Activated CD8-positive, alpha-beta memory T cell treated with anti-CD3 and anti-CD28 coated beads for 24 hours (primary cell): Measurements from ENCODE around the gene CNDP1.
A peak's percentile ranks its signal among the peaks of the same experiment; 100 is the strongest.
"Not testable (repeated sequence)": the region's sequence is repeated elsewhere in the genome, so short reads cannot be mapped to it uniquely, and the experiment has no call there.

Experiments used
- DNase-seq: peaks from one replicate; pipeline ENCODE4 v3.0.0-alpha.2; 2020

CNDP1 gene

DNA sequence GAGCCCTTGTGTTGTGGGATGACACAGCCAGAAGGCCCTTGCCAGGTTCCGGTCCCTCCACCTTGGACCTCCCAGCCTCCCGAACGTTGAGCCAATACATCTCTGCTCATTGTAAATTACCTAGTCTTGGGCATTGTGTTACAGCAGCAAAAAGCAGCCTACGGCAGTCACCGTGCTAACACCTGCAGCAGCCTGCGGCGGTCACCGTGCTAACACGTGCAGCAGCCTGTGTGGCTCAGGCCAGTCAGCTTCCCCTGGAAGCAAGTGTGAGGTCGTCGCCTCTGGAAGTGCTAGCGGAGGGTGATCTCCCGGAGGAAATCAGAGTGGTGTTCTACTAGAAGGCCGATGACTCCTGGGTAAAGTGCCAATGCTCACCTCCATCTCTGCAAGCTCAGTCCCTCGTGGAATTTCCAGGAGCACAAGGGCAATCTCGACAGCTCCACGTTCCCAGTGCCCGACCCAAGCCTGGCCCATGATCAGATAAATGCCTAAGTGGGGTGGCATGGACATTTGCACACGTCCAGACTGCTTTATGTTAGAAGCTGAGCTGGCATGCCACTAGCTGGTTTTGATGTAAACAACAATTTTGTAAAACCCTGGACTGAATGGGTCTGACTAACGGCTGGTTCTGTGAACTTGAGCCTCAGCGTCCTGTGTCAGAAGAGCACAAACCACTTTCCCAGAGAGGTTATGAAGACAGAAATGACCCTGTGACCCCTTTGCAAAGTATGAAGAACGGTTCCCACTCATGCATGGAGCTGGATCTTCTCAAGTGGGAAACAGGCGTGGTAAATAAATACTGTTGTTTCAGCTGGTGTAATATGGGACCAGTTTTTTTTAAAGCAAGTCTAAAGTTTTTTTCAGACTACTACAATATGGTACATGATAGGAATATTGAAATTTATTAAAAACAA, 11.4 kb upstream of the CNDP1 start:
- DNase-seq, result no peak

DNA sequence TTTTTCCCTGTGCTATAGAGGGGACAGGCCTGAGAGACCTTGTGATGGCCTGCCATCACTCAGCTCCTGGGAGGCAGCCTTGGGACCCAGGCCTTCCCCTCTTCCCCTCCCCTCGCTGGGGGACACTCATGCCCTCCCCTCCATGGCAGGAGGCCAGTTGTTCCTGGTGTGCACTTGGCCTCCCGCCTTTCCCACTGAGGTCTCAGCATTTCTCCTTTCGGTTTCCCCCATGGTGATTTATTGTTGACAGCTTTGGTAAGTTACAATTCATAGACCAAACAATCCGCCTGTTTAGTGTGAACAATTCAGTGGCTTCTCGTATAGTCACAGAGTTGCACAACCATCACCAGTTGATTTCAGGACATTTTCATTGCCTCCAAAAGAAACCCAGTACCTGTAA, 10.2 kb upstream of the CNDP1 start:
- DNase-seq, result no peak

DNA sequence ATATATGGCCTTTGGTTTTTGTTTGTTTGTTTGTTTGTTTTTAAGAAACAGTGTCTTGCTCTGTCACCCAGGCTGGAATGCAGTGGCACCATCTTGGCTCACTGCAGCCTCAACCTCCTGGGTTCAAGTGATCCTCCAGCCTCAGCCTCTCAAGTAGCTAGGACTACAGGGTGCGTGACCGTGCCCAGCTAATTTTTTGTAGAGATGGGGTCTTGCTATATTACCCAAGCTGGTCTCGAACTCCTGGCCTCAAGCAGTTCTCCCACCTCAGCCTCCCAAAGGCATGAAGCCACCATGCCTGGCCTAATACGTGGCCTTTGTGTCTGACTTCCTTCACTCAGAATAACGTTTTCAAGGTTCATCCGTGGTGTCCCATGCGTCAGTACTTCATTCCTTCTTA, 9.4 kb upstream of the CNDP1 start:
- not testable (repeated sequence) for DNase-seq

DNA sequence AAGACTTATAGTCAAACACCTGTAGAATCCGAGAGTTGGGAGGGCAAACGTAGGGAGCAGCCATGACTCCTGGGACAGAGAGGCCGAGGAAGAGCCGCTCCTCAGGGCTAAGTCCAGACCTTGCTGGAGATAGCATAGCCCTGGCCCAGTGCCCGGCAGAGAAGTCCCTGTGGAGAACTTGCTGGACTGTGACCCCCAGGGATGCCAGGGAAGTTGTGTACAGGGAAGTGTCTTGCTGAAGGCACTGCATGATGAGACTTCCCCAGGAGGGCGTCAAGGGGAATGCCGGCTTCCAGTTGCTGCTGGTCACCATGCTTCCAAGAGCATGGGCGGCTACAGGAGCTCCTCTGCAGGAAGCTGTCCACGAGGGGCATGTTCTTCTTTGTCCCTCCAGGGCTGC, 8.6 kb upstream of the CNDP1 start:
- DNase-seq, result no peak

DNA sequence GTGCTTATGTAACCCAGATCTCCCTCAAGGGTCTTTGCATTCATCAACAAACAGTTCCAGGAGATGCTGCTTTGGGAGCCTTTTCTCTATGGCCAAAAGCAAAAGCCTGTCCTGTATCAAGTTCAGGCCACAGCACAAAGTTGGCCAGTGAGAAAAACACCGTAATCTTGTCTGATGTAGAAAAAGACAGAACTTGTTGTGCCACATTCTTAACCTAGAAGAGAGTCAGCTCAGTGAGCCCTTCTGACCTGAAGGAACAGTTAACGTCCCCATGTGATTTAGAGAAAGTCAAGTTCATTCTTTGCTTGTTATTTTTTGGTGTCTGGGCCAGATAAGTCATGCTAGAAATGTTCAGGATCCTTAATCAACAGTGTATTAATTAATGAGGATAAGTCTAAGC, 7.8 kb upstream of the CNDP1 start:
- DNase-seq, result no peak

DNA sequence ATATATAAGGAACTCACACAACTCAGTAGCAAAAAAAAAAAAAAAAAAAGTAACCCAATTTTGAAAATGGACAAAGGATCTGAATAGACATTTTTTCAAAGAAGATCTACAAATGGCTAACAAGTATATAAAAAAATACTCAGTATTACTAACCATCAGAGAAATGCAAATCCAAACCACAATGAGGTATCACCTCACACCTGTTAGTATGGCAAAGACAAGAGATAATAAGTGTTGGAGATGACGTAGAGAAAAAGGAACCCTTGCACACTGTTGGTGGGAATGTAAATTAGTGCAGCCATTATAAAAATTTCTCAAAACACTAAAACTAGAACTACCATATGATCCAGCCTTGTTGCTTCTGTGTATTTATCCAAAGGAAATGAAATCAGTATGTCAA, 5.8 kb upstream of the CNDP1 start:
- DNase-seq, result no peak

DNA sequence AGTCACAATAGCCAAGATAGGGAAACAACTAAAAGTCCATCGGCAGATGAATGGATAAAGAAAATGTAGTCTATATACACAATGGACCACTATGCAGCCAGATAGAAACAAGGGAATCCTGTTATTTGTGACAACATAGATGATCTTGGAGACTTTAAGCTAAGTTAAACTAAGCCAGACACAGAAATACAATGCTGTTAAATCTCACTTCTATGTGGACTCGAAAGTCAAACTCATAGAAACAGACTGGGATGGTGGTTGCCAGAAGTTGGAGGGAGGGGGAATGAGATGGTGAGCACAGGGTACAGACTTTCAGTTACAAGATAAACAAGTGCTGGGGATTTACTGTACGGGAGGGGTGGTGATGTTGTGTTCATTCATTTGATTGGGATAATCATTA, 5.4 kb upstream of the CNDP1 start:
- DNase-seq, result no peak

DNA sequence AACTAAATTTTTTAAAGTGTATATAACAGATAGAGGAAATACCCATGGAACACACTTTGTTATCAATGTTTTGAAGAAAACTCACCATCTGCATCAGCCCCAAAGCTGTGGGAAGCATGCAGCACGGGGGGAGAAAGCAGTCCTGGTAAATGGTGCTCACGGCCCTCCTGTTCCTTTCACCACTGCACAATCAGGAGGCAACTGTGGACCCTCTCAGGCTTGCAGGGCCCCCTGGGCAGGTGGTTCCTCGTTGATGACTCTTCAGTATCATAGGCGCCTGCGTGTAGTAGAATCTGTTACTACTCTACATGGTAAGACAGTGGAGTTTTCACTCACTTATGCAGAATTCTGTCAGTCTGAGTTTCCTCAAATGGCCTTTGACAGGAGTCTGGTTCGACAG, 4.9 kb upstream of the CNDP1 start:
- no peak for DNase-seq

DNA sequence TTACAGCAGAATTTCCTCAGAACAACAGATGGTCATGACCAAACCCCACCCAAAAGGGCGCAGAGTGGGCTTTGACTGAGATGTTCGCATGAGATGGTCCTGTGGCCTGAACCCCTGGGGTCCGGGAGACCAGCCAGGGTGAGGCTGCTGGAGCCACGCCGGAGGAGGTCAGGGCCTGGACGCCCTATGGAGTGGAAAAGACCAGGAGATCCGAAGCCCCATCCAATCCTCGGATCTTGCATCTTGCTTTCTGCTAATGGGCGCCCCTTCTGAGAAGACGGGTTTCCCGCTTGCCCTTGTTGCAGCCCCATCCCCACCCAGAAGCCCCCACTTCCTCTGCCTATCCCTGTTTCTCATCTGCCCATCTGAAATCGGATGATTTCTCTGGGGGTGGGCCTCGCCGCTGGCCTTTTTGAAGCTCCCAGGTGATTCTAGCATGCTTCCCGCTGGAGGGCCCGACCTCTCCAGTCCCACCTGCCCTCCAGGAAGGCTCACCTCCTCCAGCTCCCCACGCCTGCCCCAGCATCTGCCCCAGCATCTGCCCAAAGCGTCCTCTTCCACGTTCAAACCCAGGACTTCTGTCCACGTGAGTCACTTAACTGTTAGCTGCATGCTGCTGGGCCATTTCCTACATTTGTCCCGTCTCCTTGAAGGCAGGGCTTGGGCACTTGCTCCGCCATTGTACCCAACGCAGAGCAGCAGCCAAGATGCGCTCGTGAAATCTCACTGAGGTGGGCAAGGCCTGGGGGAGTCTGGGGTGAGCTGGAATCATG, 4.3 kb upstream of the CNDP1 start:
- no peak for DNase-seq

DNA sequence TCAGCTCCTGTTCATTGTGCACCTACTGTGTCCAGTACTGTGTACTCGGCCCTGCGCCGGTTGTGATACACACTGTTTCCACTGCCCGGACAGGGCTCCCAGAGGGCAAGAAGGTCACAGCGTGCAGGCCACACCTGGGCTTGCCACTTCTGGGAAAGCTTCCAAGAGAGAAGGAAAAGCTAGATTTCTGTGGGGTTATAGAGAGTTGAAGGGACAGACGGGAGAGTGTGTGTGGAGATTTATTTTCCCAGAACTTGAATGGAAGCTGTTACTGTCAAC, 3.8 kb upstream of the CNDP1 start:
- no peak for DNase-seq

DNA sequence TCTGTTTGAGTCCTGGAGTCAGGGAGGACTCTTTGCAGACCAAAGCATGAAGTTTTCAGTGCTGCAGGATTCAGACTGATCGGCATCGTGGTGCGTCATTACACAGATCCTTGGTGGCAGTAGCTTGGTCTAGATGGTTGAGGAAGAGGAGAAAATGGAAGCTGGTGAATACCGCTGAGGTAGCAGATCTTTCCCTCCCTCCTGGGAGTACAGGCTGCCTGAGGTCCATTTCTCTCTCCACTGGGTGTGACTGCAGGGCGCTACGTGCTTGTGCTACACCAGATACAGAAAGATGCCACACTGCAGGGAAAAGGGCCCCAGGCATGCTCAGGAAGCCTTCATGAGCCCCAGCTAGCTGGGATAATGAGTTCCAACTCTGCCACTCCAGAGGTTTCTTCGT, 3.3 kb upstream of the CNDP1 start:
- no peak for DNase-seq

DNA sequence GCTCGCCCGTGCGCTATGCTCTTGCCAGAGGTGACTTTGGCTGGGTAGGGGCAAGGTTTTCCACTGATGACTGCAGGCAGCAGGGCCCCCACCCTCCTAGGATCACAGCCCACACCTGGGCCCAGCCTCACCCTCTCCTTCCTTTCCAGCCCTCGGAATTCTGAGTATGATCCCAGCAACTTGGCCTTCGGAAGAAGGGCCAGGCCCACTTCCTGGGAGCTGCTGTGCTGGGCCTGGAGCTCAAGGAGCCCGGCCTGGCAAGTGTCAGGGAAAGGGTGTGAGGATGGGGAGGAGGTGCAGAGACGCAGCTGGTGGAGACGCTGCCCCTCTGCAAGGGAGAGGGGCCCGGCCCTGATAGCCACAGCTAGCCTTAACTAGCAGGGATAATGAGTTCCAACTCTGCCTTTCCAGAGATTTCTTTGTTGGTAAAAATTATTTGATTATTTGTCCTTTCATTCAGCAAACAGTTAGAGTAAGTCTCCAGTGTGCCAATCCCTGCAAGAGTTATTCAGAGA, 1.7 kb upstream of the CNDP1 start:
- no peak for DNase-seq

DNA sequence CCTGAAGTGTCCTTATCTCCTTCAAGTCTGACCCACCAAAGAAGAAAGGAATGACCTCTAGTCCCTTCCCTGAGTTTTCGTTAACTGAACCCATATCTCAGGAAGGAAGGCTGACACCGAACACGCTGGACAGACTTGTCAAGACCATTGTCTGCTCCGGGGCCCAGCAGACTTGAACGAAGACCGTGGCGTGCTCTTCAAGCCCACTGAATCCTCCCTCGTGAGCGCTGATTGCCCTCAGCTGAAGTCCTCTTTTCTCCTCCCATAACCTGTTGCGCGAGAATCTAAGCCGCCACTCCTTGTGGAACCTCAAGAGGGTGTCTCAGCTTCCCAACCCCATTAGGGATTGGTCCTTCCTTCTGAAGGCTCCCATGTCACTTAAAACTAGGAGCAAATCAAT, 634 bp upstream of the CNDP1 start:
- DNase-seq, result no peak

DNA sequence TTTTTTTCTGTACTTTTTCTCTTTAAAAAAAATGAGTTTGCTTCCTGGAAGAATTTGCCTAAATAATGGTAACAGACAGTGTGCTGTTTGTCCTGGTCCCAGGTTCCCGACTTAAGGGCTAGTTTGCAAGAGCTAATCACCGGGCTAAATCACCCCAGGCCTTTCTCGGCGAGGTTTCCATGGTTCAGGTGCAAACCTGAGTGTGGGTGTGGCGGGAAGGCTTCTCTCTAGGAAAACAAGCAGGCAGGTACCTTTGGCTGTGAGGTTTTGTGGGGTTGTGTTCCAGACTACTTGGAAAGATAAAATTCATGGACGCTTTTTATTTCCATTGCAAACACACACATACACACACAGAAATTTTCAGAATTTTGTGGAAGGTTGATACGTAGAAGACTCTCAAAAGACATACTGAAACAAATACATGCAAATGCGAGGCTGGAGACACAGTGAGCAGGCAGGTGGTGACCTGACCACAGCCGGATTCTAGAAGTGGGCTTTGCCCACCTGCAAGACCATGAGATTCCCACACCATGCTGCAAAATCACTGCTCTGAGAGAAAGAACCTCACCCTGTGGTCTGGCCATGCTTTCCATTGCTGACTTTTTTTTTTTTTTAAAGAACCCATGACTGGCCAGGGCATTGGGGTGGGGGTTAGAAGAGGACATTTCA, 815 bp downstream of the CNDP1 start:
- no peak for DNase-seq

DNA sequence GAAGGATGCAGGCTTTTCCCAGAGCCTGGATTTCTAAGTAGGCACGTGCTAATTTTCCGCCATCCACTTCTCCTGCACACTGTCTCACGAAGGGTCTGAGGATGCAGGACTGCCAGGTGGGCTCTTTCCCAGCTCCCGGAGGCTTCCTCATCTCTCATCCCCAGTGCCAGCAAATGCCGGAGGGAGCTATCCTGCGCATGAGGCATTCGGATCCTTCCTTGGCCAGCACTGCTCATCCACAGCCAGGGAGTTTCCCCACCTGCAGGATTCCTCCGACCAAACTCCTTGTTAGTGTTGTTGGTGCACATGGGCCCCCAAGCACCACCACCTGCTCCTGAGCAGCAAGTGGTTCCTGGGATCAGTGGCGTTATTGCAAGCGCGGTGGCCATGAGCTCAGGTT, 5.0 kb downstream of the CNDP1 start:
- DNase-seq, result no peak

DNA sequence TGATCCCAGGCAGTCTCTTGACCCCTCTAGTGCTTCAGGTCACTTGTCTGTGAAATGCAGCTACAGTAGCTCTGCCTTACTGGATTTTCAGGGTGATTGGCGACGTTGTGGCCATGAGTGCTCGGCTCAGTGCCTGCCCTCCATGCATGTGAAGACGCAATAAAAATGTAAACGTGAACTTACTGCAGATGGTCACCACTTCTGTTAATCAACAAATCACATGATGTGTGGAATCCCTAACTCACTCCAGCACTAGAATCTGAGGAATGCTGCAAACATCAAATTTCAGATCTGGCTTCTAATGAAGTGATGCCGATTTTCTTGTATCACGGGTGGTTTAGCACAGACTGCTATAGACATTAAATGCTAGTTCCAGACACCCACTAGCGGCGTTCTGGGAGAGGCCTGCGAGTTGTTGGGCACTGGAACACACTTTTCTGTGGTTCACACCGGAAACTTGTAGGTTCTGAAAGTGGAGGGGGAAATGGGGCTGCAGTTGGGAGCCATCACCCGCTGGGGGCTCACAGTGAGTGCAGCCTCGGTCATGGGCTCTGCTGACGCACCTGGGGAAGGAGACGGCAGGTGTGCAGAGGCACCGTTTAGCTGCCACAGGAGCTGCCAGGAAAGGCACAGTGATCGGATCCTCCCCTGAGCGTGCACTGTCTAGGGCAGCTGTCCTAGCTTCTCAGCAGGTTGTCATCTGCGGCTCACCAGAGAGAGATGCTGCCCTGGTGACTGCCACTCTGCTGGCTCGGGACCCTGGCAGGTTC, 6.5 kb downstream of the CNDP1 start:
- no peak for DNase-seq

DNA sequence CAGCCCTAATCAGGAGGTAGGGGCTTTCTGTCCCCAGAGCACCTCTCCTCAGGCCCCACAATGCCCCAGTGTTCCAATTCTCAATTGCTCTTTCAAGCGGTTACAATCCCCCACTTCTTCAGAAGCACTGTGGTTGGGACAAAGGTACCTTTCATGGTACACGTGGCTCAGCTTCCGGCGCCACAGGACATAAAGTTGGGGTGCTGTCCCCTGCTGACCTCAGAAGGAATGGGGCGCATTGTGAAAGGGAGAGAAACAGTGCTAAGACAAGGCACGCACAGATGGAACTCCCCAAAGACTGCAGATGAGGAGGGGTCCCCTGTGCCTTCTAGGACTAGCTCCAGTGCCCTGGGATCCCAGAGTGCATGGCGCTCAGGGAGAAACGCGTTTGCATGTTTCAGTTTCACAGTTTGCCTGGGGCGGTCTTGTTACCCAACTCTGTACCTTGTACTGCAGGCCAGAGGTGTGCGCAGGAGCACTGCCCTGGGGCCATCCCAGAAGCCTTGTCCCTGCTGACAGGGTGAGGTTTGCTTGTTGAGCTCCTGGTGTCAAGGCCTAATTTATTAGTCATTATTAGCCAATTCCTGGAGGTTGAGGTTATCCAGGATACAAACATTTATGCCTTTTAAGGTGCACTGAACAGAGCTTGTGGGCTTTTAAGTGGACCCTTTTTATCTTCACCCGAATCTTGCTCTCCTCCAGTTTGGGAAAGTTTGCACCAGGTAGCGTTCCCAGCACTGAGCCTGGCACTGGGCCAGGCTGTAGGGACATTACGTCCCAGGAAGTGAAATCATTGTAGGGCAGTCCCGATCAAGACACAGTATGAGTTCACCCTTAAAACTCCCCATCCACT, 7.6 kb downstream of the CNDP1 start:
- DNase-seq, result peak; percentile 44

DNA sequence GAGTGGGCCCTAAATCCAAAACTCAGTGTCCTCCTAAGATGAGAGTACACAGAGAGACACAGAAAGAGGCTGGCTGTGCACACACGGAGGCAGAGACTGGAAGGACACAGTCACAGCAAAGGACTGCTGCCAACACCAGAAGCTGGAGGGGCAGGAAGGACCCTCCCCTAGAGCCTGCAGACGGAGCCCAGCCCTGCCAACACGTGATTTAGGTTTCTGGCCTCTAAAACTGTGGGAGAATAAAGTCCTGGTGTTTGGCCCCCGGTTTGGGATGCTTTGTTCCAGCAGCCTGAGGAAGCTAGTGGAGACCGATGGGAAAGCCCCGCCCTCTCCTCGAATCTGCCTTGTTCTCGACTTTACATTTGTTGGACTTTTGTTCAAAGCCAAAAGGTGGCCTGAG, 10.6 kb downstream of the CNDP1 start:
- DNase-seq, result no peak

DNA sequence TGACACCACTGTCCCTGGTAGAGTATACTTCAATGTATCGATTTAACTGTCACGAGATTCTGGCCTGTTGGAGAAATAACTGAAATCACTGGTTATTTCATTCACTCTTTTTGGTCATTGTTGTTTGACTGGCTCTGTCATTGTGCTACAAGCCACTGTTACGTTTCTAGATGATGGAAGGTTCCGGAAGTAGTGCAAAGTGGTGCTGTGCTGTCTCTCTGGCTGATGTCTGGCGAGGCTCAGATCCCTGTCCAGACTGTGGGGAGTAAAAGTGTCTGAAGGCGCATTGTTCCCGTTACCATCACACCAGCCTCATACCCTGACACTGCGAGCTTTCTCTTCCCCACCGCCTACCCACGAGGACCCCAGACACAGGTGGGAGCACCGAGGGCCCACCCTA, 11.7 kb downstream of the CNDP1 start:
- DNase-seq, result peak; percentile 41

DNA sequence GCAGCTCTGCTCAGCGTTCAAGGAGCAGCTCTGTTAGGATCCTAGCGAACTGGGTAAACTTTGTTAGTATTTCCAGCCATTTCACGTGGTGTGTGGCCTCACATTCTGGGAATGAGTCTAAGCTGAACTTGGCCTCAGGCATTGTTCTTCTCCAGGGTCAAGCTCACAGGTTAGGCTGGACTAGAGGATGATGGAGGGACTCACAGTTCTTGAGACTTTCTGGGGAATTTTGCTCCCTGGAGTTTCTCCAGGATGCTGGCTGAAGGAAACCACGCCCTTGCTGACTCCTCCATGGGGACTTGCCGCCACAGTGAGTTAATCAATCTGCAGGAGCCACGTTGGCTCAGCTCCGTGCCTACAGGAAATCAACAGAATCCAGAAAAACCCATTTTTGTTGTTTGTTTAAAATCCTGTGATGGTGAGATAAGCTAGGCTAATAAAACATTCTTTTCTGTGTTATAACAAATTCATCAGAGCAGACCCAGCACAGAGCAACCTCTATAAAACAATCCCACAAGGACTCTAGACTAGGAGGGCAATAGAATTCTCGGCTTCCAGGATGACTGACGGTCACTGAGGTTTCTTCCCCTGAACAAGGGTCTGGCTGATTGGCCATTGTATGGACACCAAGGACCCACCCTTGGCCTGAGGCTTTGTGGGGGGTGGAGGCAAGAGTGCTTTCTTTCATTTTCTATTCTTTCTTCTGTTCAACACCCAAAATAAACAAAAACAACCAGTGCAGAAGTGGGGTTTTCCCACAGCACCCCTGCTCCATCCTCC, 12.6 kb downstream of the CNDP1 start:
- DNase-seq, result no peak

DNA sequence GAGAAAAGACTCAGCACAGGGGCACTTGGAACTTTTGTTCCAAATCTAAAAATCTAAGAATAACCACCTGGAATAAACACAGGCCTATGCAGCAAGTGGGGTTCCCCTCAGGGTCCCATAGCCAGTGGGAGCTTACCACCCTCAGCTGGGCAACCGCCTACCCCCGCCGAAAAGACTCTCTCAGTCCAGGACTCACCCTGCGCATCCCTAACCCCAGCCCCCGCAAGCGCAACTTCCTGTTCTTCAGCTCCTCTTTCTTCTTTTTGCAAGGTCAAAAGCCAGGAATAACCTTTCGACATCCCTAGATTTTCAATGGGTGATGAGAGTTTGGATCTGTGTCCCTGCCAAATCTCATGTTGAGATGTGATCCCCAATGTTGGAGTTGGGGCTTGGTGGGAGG, 13.6 kb downstream of the CNDP1 start:
- no peak for DNase-seq
